Endothelial cell of umbilical vein (primary cell): ENCODE results near the gene PERCC1.

ENCODE experiments used
- CTCF ChIP-seq, 2 donors: IDR thresholded peaks; 1 replicate in 1 of 2; 2 replicates in 1 of 2; pipeline ENCODE4 v1.5.1; 2011; ENCODE audit warnings: low read length in 2 of 2, mild to moderate bottlenecking in 2 of 2, moderate library complexity in 2 of 2, control low read depth in 1 of 2, inconsistent platforms in 1 of 2, low read depth in 1 of 2; ENCODE audit not compliant: insufficient read depth in 1 of 2; ENCODE audit errors: extremely low read depth in 1 of 2
- MYC ChIP-seq: IDR thresholded peaks from one replicate; pipeline ENCODE4 v1.6.1; 2011; ENCODE audit warnings: mild to moderate bottlenecking, low read depth, low read length
- POLR2A ChIP-seq: IDR thresholded peaks from 2 replicates; pipeline ENCODE4 v1.6.1; 2012; ENCODE audit warnings: low read depth, mild to moderate bottlenecking, control low read depth, low read length
- POLR2AphosphoS5 ChIP-seq: IDR thresholded peaks from 2 replicates; pipeline ENCODE4 v1.6.1; 2012; ENCODE audit warnings: low read depth, mild to moderate bottlenecking, control low read depth, low read length, moderate library complexity; ENCODE audit not compliant: insufficient read depth

GRCh38 chr16:1446296-1447080 is 15.6 kb downstream of the PERCC1 start:
- no peak for TF ChIP-seq POLR2AphosphoS5
- no peak for TF ChIP-seq CTCF (IDR thresholded peaks at IDR 0.05; ENCODE audit: extremely low read depth in 1 of 2, insufficient read depth in 1 of 2, low read depth in 1 of 2, low read length in 2 of 2)
- no peak for TF ChIP-seq POLR2A
- no peak for TF ChIP-seq MYC
